ENCODE data around the gene GABRR1.

GABRR1 gene

GRCh38 chr6:89187504-89187903, 29.7 kb downstream of the GABRR1 start:
- no peak for TF ChIP-seq CTCF (IDR thresholded peaks at IDR 0.05; ENCODE audit: extremely low read depth, missing control alignments)

GRCh38 chr6:89186762-89187161, 30.4 kb downstream of the GABRR1 start:
- TF ChIP-seq CTCF (IDR thresholded peaks at IDR 0.05; ENCODE audit: extremely low read depth, missing control alignments), result no peak
- no peak for DNase-seq (ENCODE audit: low spot score)

More at GRCh38 chr6:89187504-89187903, 29.7 kb downstream of the GABRR1 start:
- no peak for DNase-seq (ENCODE audit: low spot score)

- no peak for DNase-seq (ENCODE audit: low spot score)
- no peak for TF ChIP-seq CTCF (IDR thresholded peaks at IDR 0.05; ENCODE audit: extremely low read depth, missing control alignments)
Observed at GRCh38 chr6:89184344-89184743, 32.8 kb downstream of the GABRR1 start.

- DNase-seq (ENCODE audit: low spot score), result no peak
- TF ChIP-seq CTCF (IDR thresholded peaks at IDR 0.05; ENCODE audit: extremely low read depth, missing control alignments), result no peak
Observed at GRCh38 chr6:89183294-89183693, 33.9 kb downstream of the GABRR1 start.

- no peak for DNase-seq (ENCODE audit: low spot score)
- TF ChIP-seq CTCF (IDR thresholded peaks at IDR 0.05; ENCODE audit: extremely low read depth, missing control alignments), result no peak
Observed at GRCh38 chr6:89180971-89181370, 36.2 kb downstream of the GABRR1 start.

- no peak for DNase-seq (ENCODE audit: low spot score)
- no peak for TF ChIP-seq CTCF (IDR thresholded peaks at IDR 0.05; ENCODE audit: extremely low read depth, missing control alignments)
Observed at GRCh38 chr6:89180112-89180511, 37.0 kb downstream of the GABRR1 start.

- no peak for DNase-seq (ENCODE audit: low spot score)
- no peak for TF ChIP-seq CTCF (IDR thresholded peaks at IDR 0.05; ENCODE audit: extremely low read depth, missing control alignments)
Observed at GRCh38 chr6:89173634-89174033, 43.5 kb downstream of the GABRR1 start.

Measured in GM20000 (cell line).